IMR-90 (cell line): ENCODE data around the gene CCM2. TPM values are rescaled to one million over a fixed set of nuclear protein-coding genes. Genes with fewer than 3 reads are reported as not detected.
A peak's percentile ranks its signal among the peaks of the same experiment; 100 is the strongest.

Experiments
- ATAC-seq: fragments of 200-7000 bp; cut with Tn5 transposase; 2 replicates; pipeline ENCODE4 v1.9.1; 2020; ENCODE audit warnings: low read depth, mild to moderate bottlenecking, moderate library complexity
- BruUV-seq: library from RNA; stranded (reverse); fragments of 400-500 nt; replicated peaks from 2 replicates; lab custom pipeline; 2021; lab: Mats Ljungman, UMichigan
- CTCF ChIA-PET: fragments of 300-600 bp; formaldehyde crosslinking; extraction: SDS; loops from one replicate; lab custom pipeline; 2021; ENCODE audit warnings: antibody characterized with exemption; lab: Yijun Ruan, JAX
- POLR2A ChIA-PET: fragments of 300-600 bp; sonication (Branson Sonifier 250); formaldehyde crosslinking; loops from one replicate; lab custom pipeline; 2022; ENCODE audit warnings: antibody characterized with exemption; ENCODE audit not compliant: unreplicated experiment; lab: Charles Lee
- DNase-seq: peaks from one replicate; pipeline ENCODE4 v3.0.0; 2013
- H2AFZ ChIP-seq: replicated peaks from 2 replicates; pipeline ENCODE3; 2013; ENCODE audit warnings: low read length, mild to moderate bottlenecking; ENCODE audit not compliant: poor library complexity
- H2AK5ac ChIP-seq: 2 replicates; pipeline ENCODE4 v1.6.1; 2013; ENCODE audit warnings: low read depth, low read length, inconsistent platforms
- H2AK9ac ChIP-seq: replicated peaks from 2 replicates; pipeline ENCODE3; 2013; ENCODE audit warnings: mild to moderate bottlenecking, low read depth, low read length, moderate library complexity; ENCODE audit not compliant: poor library complexity
- H2BK120ac ChIP-seq: 2 replicates; pipeline ENCODE4 v1.6.1; 2013; ENCODE audit warnings: low read depth, low read length, inconsistent platforms
- H2BK15ac ChIP-seq: 3 replicates; pipeline ENCODE4 v1.6.1; 2013; ENCODE audit warnings: low read depth, low read length, inconsistent platforms
- H2BK20ac ChIP-seq: 2 replicates; pipeline ENCODE4 v1.6.1; 2013; ENCODE audit warnings: low read depth, mild to moderate bottlenecking, inconsistent platforms, low read length, moderate library complexity
- H2BK5ac ChIP-seq: 2 replicates; pipeline ENCODE4 v1.6.1; 2013; ENCODE audit warnings: mild to moderate bottlenecking, low read depth, low read length, inconsistent platforms; ENCODE audit not compliant: poor library complexity, severe bottlenecking
- H3K14ac ChIP-seq: replicated peaks from 2 replicates; pipeline ENCODE4 v1.6.1; 2013; ENCODE audit warnings: low read depth, low read length, inconsistent platforms
- H3K18ac ChIP-seq: 2 replicates; pipeline ENCODE4 v1.6.1; 2013; ENCODE audit warnings: low read depth, low read length, control low read depth
- H3K23ac ChIP-seq: 2 replicates; pipeline ENCODE4 v1.6.1; 2013; ENCODE audit warnings: low read depth, low read length, inconsistent platforms
- H3K27ac ChIP-seq: 2 replicates; pipeline ENCODE4 v1.5.1; 2013; ENCODE audit warnings: mild to moderate bottlenecking, control low read depth, low read length; ENCODE audit not compliant: insufficient read depth
- H3K27me3 ChIP-seq: 2 replicates; pipeline ENCODE4 v1.6.1; 2013; ENCODE audit warnings: low read length; ENCODE audit not compliant: control insufficient read depth, insufficient read depth
- H3K36me3 ChIP-seq: 2 replicates; pipeline ENCODE4 v1.6.1; 2013; ENCODE audit warnings: low read length, mixed read lengths; ENCODE audit not compliant: control insufficient read depth, insufficient read depth
- H3K4ac ChIP-seq: 2 replicates; pipeline ENCODE4 v1.6.1; 2013; ENCODE audit warnings: low read depth, low read length, inconsistent platforms
- H3K4me1 ChIP-seq: 2 replicates; pipeline ENCODE4 v1.6.1; 2013; ENCODE audit warnings: low read length, mixed read lengths; ENCODE audit not compliant: control insufficient read depth, insufficient read depth
- H3K4me2 ChIP-seq: 2 replicates; pipeline ENCODE4 v1.6.1; 2013; ENCODE audit warnings: low read depth, mild to moderate bottlenecking, control low read depth, low read length, moderate library complexity
- H3K4me3 ChIP-seq: 2 replicates; pipeline ENCODE4 v1.5.1; 2013; ENCODE audit warnings: low read depth, mild to moderate bottlenecking, control low read depth, low read length, moderate library complexity; ENCODE audit not compliant: insufficient read depth
- H3K56ac ChIP-seq: 2 replicates; pipeline ENCODE4 v1.6.1; 2013; ENCODE audit warnings: low read length, inconsistent platforms; ENCODE audit not compliant: insufficient read depth; ENCODE audit errors: extremely low read depth
- H3K79me1 ChIP-seq, 2 experiments: 2 replicates each; pipeline ENCODE4 v1.6.1; 2013; ENCODE audit warnings: low read length in 2 of 2, inconsistent platforms in 1 of 2, low read depth in 1 of 2
- H3K9ac ChIP-seq: 2 replicates; pipeline ENCODE4 v1.6.1; 2013; ENCODE audit warnings: low read depth, low read length, control low read depth
- H3K9me1 ChIP-seq: 2 replicates; pipeline ENCODE4 v1.6.1; 2013; ENCODE audit warnings: low read length, inconsistent platforms; ENCODE audit not compliant: insufficient read depth
- H3K9me3 ChIP-seq: 2 replicates; pipeline ENCODE4 v1.6.1; 2013; ENCODE audit warnings: low read length; ENCODE audit not compliant: control insufficient read depth, insufficient read depth
- H4K20me1 ChIP-seq: 2 replicates; pipeline ENCODE4 v1.6.1; 2013; ENCODE audit warnings: low read length, inconsistent platforms; ENCODE audit not compliant: insufficient read depth
- H4K5ac ChIP-seq: 2 replicates; pipeline ENCODE4 v1.6.1; 2013; ENCODE audit warnings: mild to moderate bottlenecking, low read depth, low read length, control low read depth
- H4K8ac ChIP-seq, 2 experiments: 2 replicates each; pipeline ENCODE4 v1.6.1; 2013; ENCODE audit warnings: low read depth in 2 of 2, low read length in 2 of 2, control low read depth in 1 of 2, inconsistent platforms in 1 of 2
- H4K91ac ChIP-seq: 2 replicates; pipeline ENCODE4 v1.6.1; 2013; ENCODE audit warnings: low read depth, low read length, inconsistent platforms; ENCODE audit not compliant: insufficient read depth
- MAFK ChIP-seq: IDR thresholded peaks from 2 replicates; pipeline ENCODE4 v1.6.1; 2012; ENCODE audit warnings: low read depth, low read length, improper control_type of control experiment
- RAD21 ChIP-seq: IDR thresholded peaks from 2 replicates; pipeline ENCODE4 v1.6.1; 2012; ENCODE audit warnings: low read length, improper control_type of control experiment
- WGBS, 2 experiments: methylation state at CpG; one replicate each; pipeline versions ENCODE4 v1.1.5 to v1.1.7; 2013; ENCODE audit warnings: missing lambda C conversion rate in 2 of 2; ENCODE audit not compliant: insufficient read length in 1 of 2; ENCODE audit errors: extremely low coverage in 2 of 2; 5-methylcytosine and 5-hydroxymethylcytosine counted together
- dilution Hi-C: fragments of 300-500 bp; cut with HindIII; formaldehyde crosslinking; loops from one replicate; pipeline ENCODE4 v1.14.3; 2018; ENCODE audit warnings: low sequenced_read_pairs; ENCODE audit not compliant: unreplicated experiment
- in situ Hi-C: fragments of 300-500 bp; cut with MboI; formaldehyde crosslinking; loops from 3 replicates; pipeline ENCODE4 v1.14.3; 2019; ENCODE audit warnings: low sequenced_read_pairs, inconsistent platforms, mixed read lengths
- intact Hi-C: fragments of 100-400 bp; cut with micrococcal nuclease; formaldehyde crosslinking; loops from 2 replicates; pipeline ENCODE4 v1.10.0; 2022
- polyA plus RNA-seq, 3 experiments: library from polyadenylated mRNA; depleted of rRNA; stranded (reverse); fragments of >200 nt; gene quantifications; 2 replicates each; pipeline ENCODE4 v1.2.3, GENCODE V29; 2012; ENCODE audit warnings: low replicate concordance in 1 of 3
- total RNA-seq: library from RNA; depleted of rRNA; stranded (reverse); fragments of >200 nt; gene quantifications from 2 replicates; pipeline ENCODE4 v1.2.3, GENCODE V29; 2012

The CCM2 gene
- total and polyA plus RNA-seq, 2 of the 4 experiments (the other 2 are of a cell fraction): 65.2 to 78.5 TPM

GRCh38 chr7:45021604-45022296, 21.7 kb downstream of the CCM2 start:
- H3K14ac ChIP-seq: no peak overlapping the region
- peak overlapping the region; percentile 70 for H2AFZ ChIP-seq
- in situ Hi-C loops: no loop called here
- peaks cover 3% of the 10 kb centered on the region; the same call in 1 of the 2 replicates for H3K4me1 ChIP-seq
- H2BK5ac ChIP-seq: peak overlapping the region; percentile 8
- no peak overlapping the region for H4K91ac ChIP-seq
- no peak overlapping the region for H3K4me2 ChIP-seq
- no peak overlapping the region for H3K4me3 ChIP-seq
- H2BK15ac ChIP-seq: no peak overlapping the region
- no peak overlapping the region for H4K5ac ChIP-seq
- H3K9me3 ChIP-seq: no peaks in the 10 kb centered on the region
- H2BK20ac ChIP-seq: no peak overlapping the region
- H3K9ac ChIP-seq: 0 out of 2 replicates have a peak overlapping the region, but pooled peaks have one; percentile 6
- H3K36me3 ChIP-seq: no peaks in the 10 kb centered on the region; the same call in 1 of the 2 replicates
- H2AK5ac ChIP-seq: peak overlapping the region; percentile 35; the same call in 1 of the 2 replicates
- H3K56ac ChIP-seq: no peak overlapping the region
- DNase-seq: peak; percentile 72
- peaks cover 31 to 68% of the 10 kb centered on the region in 2 experiments for H3K79me1 ChIP-seq
- no TSS peak for BruUV-seq
- peaks cover 12% of the 10 kb centered on the region for H3K9me1 ChIP-seq
- peaks cover 26% of the 10 kb centered on the region for H4K20me1 ChIP-seq
- ATAC-seq: peak; percentile 75
- TF ChIP-seq RAD21 (no peak), MAFK (no peak)
- H3K23ac ChIP-seq: no peak overlapping the region
- dilution Hi-C loops: no loop called here
- POLR2A ChIA-PET: no interaction called here
- no peak overlapping the region for H3K27ac ChIP-seq
- H2BK120ac ChIP-seq: no peak overlapping the region
- WGBS, 2 experiments: no CpG with 5 or more reads among the region's 3 CpGs
- CTCF ChIA-PET: interaction anchor here (0.6 to 0.7 kb wide), 2 partner anchors 48 to 178 kb away, joined by 3 read pairs; no protein-coding TSS in a partner anchor
- no peak overlapping the region for H3K4ac ChIP-seq
- H2AK9ac ChIP-seq: no peak overlapping the region
- intact Hi-C loops: no loop called here
- H3K27me3 ChIP-seq: no peaks in the 10 kb centered on the region
- no peak overlapping the region for H4K8ac ChIP-seq
- no peak overlapping the region for H3K18ac ChIP-seq
